Testis (tissue), 3 donors: Measurements from ENCODE around the gene IGFBP2. TPM values are rescaled to one million over a fixed set of nuclear protein-coding genes. Genes with fewer than 3 reads are reported as not detected.
A peak's percentile ranks its signal among the peaks of the same experiment; 100 is the strongest.

Experiments used
- DNase-seq: peaks from one replicate; pipeline ENCODE4 v3.0.0-alpha.2; 2019
- H3K27ac ChIP-seq, 2 donors: fragments of 200-600 bp; sonication (generic); one replicate each; pipeline ENCODE4 v1.5.1; 2019
- H3K27me3 ChIP-seq: fragments of 200-600 bp; sonication (generic); one replicate; pipeline ENCODE4 v1.5.1; 2019
- H3K36me3 ChIP-seq: fragments of 200-600 bp; sonication (generic); one replicate; pipeline ENCODE4 v1.5.1; 2017; ENCODE audit warnings: low read depth; ENCODE audit errors: missing control alignments
- H3K4me1 ChIP-seq: fragments of 200-600 bp; sonication (generic); one replicate; pipeline ENCODE4 v1.5.1; 2019
- H3K4me3 ChIP-seq, 2 donors: fragments of 200-600 bp; sonication (generic); one replicate each; pipeline ENCODE4 v1.5.1; 2017 to 2019
- H3K9me3 ChIP-seq: fragments of 200-600 bp; sonication (generic); one replicate; pipeline ENCODE4 v1.5.1; 2017
- POLR2A ChIP-seq: fragments of 450-650 bp; IDR thresholded peaks from one replicate; pipeline ENCODE4 v1.6.1; 2017; ENCODE audit warnings: antibody characterized with exemption, mild to moderate bottlenecking, moderate library complexity
- WGBS, 2 donors: methylation state at CpG; one replicate each; pipeline ENCODE4 v1.1.5; 2018; 5-methylcytosine and 5-hydroxymethylcytosine counted together
- intact Hi-C: fragments of 100-400 bp; cut with DNase I; formaldehyde crosslinking; loops from one replicate; pipeline ENCODE4 v1.15.1; 2023; ENCODE audit warnings: low total_unique reads
- polyA plus RNA-seq: library from polyadenylated mRNA; stranded (reverse); fragments of 350-450 nt; fragmentation: Illumina TruSeq; extraction: RNeasy Lipid Tissue Mini Kit (QIAGEN cat#74804); gene quantifications from one replicate; pipeline ENCODE4 v1.2.3, GENCODE V29; 2014; ENCODE audit warnings: low read depth, low replicate concordance; ENCODE audit not compliant: insufficient read depth
- total RNA-seq, 2 donors: library from RNA; depleted of rRNA; stranded (reverse); fragments of >200 nt; gene quantifications; one replicate each; pipeline ENCODE4 v1.2.3, GENCODE V29; 2016
- TF ChIP-seq, protein P1 (sequence below), 3 experiments: fragments of 450-650 bp in 2 of 3; fragments of 200-600 bp in 1 of 3; sonication (generic) in 1 of 3; IDR thresholded peaks; one replicate each; pipeline ENCODE4 v1.5.1; 2016 to 2019; ENCODE audit warnings: antibody characterized with exemption in 3 of 3, mild to moderate bottlenecking in 2 of 3, moderate library complexity in 1 of 3

IGFBP2 gene
- total and polyA plus RNA-seq, 3 donors from 2014 or later, result 100 to 180 (median 118) TPM

DNA sequence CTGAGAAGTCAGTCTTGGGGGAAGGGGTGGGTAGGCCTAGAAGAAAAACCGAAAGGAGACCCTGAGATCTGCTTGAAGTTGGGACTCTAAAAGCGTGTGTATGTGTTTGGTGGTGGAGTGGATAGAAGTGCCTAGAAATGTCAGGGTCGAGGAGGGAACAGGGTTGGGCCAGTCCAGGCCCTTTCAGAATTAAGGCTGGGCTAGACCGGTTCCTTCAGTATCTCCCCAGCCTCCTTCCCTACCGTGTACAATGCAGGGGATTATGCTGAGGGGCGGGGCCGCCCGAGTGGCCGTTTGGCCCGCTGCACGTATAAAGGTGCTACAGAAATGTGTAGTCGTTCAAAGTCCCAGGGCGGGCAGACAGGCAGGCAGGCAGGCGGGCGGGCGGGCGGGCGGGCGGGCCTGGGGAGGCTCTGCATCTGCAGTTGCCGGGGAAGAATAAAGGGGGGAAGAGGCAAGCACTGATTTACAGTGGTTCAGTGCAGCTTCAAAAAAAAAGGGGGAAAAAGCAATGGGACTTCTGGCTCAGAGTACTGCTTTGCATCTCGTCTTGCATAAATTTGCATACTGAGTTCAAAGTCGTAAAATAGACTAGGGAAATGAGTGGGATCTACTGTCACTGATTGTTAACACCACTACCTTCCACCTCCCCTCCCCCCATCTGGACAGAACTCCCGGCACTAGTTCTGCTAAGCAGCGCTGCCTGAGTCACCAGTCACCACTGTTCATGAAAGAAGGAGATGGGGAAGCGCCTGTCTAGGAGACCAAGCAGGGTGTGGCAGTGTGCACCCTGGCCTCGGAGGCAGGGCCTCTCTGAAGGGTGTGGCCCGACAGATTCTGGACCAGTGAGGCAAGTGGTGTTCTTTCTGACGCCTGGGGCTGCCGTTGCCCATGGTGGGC is 3.6 kb downstream of the IGFBP2 start:
- Histone ChIP-seq H3K4me3 (no peak overlapping the region), H3K36me3 (no peaks in the 10 kb centered on the region), H3K27ac (peak overlapping the region in 1 of 2 donors; percentile 23), H3K9me3 (no peaks in the 10 kb centered on the region), H3K27me3 (no peaks in the 10 kb centered on the region), H3K4me1 (peaks cover 8% of the 10 kb centered on the region)
- intact Hi-C loops, result no loop called here
- WGBS, 2 donors, result 22 to 30% methylated on average over 29 of the region's 29 CpGs
- TF ChIP-seq, protein P1, sequence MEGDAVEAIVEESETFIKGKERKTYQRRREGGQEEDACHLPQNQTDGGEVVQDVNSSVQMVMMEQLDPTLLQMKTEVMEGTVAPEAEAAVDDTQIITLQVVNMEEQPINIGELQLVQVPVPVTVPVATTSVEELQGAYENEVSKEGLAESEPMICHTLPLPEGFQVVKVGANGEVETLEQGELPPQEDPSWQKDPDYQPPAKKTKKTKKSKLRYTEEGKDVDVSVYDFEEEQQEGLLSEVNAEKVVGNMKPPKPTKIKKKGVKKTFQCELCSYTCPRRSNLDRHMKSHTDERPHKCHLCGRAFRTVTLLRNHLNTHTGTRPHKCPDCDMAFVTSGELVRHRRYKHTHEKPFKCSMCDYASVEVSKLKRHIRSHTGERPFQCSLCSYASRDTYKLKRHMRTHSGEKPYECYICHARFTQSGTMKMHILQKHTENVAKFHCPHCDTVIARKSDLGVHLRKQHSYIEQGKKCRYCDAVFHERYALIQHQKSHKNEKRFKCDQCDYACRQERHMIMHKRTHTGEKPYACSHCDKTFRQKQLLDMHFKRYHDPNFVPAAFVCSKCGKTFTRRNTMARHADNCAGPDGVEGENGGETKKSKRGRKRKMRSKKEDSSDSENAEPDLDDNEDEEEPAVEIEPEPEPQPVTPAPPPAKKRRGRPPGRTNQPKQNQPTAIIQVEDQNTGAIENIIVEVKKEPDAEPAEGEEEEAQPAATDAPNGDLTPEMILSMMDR (IDR thresholded peaks at IDR 0.05), result no peak
- TF ChIP-seq POLR2A, result no peak
- DNase-seq, result no peak

DNA sequence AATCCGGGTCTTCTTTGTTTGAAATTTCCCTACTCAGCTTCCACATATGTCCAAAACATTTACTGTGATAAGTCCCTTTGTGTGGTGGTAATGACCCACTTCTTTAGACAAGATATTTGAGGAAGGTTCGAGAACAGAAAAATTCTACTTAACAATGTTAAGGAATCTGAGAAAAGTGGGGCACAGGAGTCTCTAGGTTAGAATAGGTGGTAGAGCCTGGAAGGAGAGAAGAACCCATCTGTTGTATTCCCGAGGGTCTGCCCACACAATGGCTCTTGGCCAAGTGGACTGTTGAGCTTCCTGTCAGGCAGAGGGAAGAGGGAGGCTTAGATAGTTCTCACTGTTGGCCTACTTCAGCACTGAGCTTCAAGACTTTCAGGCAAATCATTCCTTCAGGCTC is 4.3 kb downstream of the IGFBP2 start:
- Histone ChIP-seq H3K27me3 (no peaks in the 10 kb centered on the region), H3K27ac (no peak overlapping the region), H3K9me3 (no peaks in the 10 kb centered on the region), H3K4me3 (no peak overlapping the region), H3K4me1 (peaks cover 8% of the 10 kb centered on the region), H3K36me3 (no peaks in the 10 kb centered on the region)
- intact Hi-C loops, result no loop called here
- no peak for TF ChIP-seq POLR2A
- TF ChIP-seq, protein P1 (IDR thresholded peaks at IDR 0.05), result no peak
- 57 to 62% methylated on average over 3 of the region's 3 CpGs for WGBS, 2 donors
- DNase-seq, result no peak

DNA sequence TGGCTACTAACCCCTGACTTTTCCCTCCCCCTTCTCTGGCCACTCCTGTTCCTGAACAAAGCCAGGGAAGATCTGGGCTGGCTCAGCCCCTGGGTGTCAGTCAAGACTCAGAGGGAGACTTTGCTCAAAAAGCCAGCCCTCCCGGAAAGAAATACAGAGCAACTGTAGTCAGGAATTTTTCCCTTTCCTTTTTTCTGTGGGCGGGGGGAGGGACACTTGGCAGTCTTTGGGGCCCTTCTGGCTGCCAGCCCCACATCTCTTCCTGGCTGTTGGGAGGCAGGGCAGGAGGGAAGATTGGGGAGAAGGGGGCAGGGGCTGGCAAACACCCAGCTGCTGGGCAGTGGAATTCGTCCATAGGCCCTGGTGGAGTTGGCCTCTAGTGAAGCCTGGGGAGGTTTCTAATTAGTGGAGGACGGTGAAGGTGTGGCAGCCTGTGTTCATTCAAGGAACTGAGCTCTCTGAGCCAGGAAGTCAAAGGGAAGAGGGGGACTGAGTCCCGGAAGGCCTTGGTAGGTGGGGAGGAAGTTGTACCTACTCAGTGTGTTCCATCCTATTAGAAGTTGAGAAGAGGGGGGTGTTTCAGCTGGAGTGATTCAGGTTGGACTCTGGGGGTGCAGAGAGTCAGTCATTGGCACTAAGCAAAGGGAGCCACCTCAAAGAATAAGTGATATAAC is 10.9 kb downstream of the IGFBP2 start:
- intact Hi-C loops, result no loop called here

DNA sequence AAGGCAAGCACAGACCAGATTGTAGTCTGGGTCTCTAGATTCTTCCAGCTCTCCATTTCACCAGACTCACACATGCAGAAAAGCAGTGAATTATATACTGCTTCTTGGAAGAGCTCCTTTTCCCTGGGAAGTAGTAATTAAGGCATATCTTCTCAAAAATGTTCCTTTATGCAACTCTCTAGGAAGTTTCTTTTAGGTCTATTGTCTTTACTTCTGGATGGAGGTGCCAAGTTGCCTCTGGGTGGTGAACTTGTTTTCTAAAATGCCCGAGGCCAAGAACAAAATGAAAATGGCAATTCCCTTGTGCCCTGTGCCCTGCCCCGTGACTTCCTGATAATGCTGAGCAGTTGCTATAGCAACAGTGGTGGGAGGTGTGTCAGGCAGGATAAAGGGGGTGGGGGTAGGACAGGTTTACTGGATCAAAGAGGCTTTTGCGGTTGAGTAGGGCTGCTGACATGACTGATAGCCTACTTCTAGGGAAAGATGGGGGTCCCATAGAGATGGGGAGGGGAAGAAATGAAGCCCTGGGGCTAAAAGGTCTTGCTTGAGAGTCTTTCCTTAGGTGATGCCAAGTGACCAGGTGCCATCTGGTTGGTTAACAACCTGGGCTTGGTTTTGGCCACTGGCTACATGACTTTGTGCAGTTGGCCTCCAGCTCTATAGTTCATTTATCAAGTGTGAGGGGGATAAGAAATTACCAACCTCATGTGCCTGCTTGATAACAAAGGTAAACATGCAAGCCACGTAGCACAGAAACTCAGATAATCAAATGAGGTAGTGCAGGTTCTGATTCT is 11.8 kb downstream of the IGFBP2 start:
- 35 to 63% methylated on average over 4 of the region's 4 CpGs for WGBS, 2 donors
- H3K9me3 ChIP-seq, result no peaks in the 10 kb centered on the region
- no peak for DNase-seq
- TF ChIP-seq, protein P1 (IDR thresholded peaks at IDR 0.05), result no peak
- no peak for TF ChIP-seq POLR2A
- H3K4me3 ChIP-seq, result no peak overlapping the region
- intact Hi-C loops, result no loop called here
- no peaks in the 10 kb centered on the region for H3K36me3 ChIP-seq
- peak overlapping the region in 1 of 2 donors; percentile 71 for H3K27ac ChIP-seq
- no peaks in the 10 kb centered on the region for H3K27me3 ChIP-seq
- H3K4me1 ChIP-seq, result peaks cover 18% of the 10 kb centered on the region

More for the DNA sequence above, 10.9 kb downstream of the IGFBP2 start:
- Histone ChIP-seq H3K36me3 (no peaks in the 10 kb centered on the region), H3K9me3 (no peaks in the 10 kb centered on the region), H3K4me1 (peaks cover 9% of the 10 kb centered on the region), H3K27me3 (no peaks in the 10 kb centered on the region), H3K4me3 (no peak overlapping the region), H3K27ac (peak overlapping the region in 1 of 2 donors; percentile 71)
- WGBS, 2 donors, result 39 to 56% methylated on average over 5 of the region's 5 CpGs
- DNase-seq, result no peak
- TF ChIP-seq, protein P1 (IDR thresholded peaks at IDR 0.05), result no peak
- no peak for TF ChIP-seq POLR2A
